Activated T-helper 2 cell treated with anti-CD3 and anti-CD28 coated beads, Interferon-gamma antibody, Interleukin-2, Interleukin-4, amounts not matched to agents 10 μg/mL and 5 μg/mL and 100 μg/mL, durations not matched to agents 14 hours and 24 hours and 36 hours (primary cell): ENCODE measurements around the gene NRDC. TPM values are rescaled to one million over a fixed set of nuclear protein-coding genes. Genes with fewer than 3 reads are reported as not detected.
"Not testable (repeated sequence)": the region's sequence is repeated elsewhere in the genome, so short reads cannot be mapped to it uniquely, and the experiment has no call there.

Experiments
- DNase-seq: peaks from one replicate; pipeline ENCODE4 v3.0.0; 2021; ENCODE audit warnings: low spot score
- H3K27ac Mint-ChIP-seq: one replicate; pipeline ENCODE4 v1.8.0; 2021; ENCODE audit warnings: mixed read lengths
- H3K27me3 Mint-ChIP-seq: one replicate; pipeline ENCODE4 v1.8.0; 2021; ENCODE audit warnings: low read depth, mixed read lengths
- H3K36me3 Mint-ChIP-seq: one replicate; pipeline ENCODE4 v1.8.0; 2021; ENCODE audit warnings: low read depth, mixed read lengths
- H3K4me1 Mint-ChIP-seq: one replicate; pipeline ENCODE4 v1.8.0; 2021; ENCODE audit warnings: low read depth, mixed read lengths
- H3K4me3 Mint-ChIP-seq: one replicate; pipeline ENCODE4 v1.8.0; 2021; ENCODE audit warnings: low read depth, mild to moderate bottlenecking, moderate library complexity, mixed read lengths
- H3K9me3 Mint-ChIP-seq: one replicate; pipeline ENCODE4 v1.8.0; 2021; ENCODE audit warnings: mixed read lengths
- intact Hi-C: fragments of 100-400 bp; cut with micrococcal nuclease; formaldehyde crosslinking; loops from one replicate; pipeline ENCODE4 v1.15.1; 2023
- total RNA-seq: library from RNA; stranded (reverse); gene quantifications from 2 replicates; pipeline ENCODE4 v1.2.3, GENCODE V29; 2022

NRDC gene
- total RNA-seq, 1 donor from 2014 or later, result 182 TPM

GRCh38 chr1:51850420-51851223 lies 27.9 kb downstream of the NRDC start:
- no peak for DNase-seq
- peaks cover 28% of the 10 kb centered on the region for H3K36me3 Mint-ChIP-seq
- intact Hi-C loops, result no loop called here
- H3K27me3 Mint-ChIP-seq, result no peaks in the 10 kb centered on the region
- H3K9me3 Mint-ChIP-seq, result no peaks in the 10 kb centered on the region
- peaks cover 9% of the 10 kb centered on the region for H3K4me1 Mint-ChIP-seq
- H3K4me3 Mint-ChIP-seq, result no peak overlapping the region
- H3K27ac Mint-ChIP-seq, result no peak overlapping the region

GRCh38 chr1:51847294-51847920 lies 31.1 kb downstream of the NRDC start:
- Mint-ChIP-seq H3K27me3 (no peaks in the 10 kb centered on the region), H3K9me3 (no peaks in the 10 kb centered on the region), H3K4me1 (peaks cover 24% of the 10 kb centered on the region), H3K4me3 (no peak overlapping the region), H3K36me3 (peaks cover 22% of the 10 kb centered on the region), H3K27ac (no peak overlapping the region)
- intact Hi-C loops, result no loop called here
- no peak for DNase-seq

DNA sequence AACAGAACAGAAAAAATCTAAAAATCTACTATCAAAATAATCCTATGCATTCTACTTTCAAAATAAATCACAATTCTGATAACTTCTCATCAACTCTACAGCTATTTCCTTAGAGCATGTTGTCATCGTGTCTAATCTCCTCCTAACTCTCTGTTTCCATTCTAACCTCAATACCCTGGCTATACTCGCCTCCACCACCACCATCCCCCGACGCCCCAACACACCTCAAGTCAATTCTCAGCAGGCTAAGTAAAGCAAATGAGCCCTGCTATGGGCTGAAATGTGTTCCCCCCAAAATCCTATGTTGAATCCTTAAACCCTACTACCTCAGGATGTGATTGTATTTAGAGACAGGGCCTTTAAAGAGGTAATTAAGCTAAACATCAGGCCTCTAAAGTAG lies 34.6 kb downstream of the NRDC start:
- Mint-ChIP-seq H3K9me3 (no peaks in the 10 kb centered on the region), H3K27ac (peak overlapping the region; percentile 43), H3K4me3 (no peak overlapping the region), H3K4me1 (peaks cover 22% of the 10 kb centered on the region), H3K36me3 (peaks cover 34% of the 10 kb centered on the region), H3K27me3 (no peaks in the 10 kb centered on the region)
- intact Hi-C loops, result loop anchor here (5.0 kb wide), 1 partner anchor 33 kb away; the partner anchor contains the start of gene NRDC
- no peak for DNase-seq

GRCh38 chr1:51842261-51842660 lies 36.3 kb downstream of the NRDC start:
- no peak overlapping the region for H3K27ac Mint-ChIP-seq
- H3K36me3 Mint-ChIP-seq, result peaks cover 36% of the 10 kb centered on the region
- H3K9me3 Mint-ChIP-seq, result no peaks in the 10 kb centered on the region
- H3K4me3 Mint-ChIP-seq, result no peak overlapping the region
- H3K27me3 Mint-ChIP-seq, result no peaks in the 10 kb centered on the region
- peaks cover 29% of the 10 kb centered on the region for H3K4me1 Mint-ChIP-seq
- DNase-seq, result no peak
- intact Hi-C loops, result loop anchor here (5.0 kb wide), 1 partner anchor 35 kb away; the partner anchor contains the start of gene NRDC

- Mint-ChIP-seq H3K4me3 (no peak overlapping the region), H3K27ac (no peak overlapping the region), H3K4me1 (peaks cover 29% of the 10 kb centered on the region), H3K36me3 (peaks cover 33% of the 10 kb centered on the region), H3K27me3 (no peaks in the 10 kb centered on the region), H3K9me3 (no peaks in the 10 kb centered on the region)
- no peak for DNase-seq
- intact Hi-C loops, result loop anchor here (5.0 kb wide), 1 partner anchor 36 kb away; the partner anchor contains the start of gene NRDC
Observed at GRCh38 chr1:51840743-51841461, 37.6 kb downstream of the NRDC start.

GRCh38 chr1:51840182-51840581 lies 38.3 kb downstream of the NRDC start:
- H3K27me3 Mint-ChIP-seq, result no peaks in the 10 kb centered on the region
- intact Hi-C loops, result loop anchor here (5.0 kb wide), 1 partner anchor 37 kb away; the partner anchor contains the start of gene NRDC
- H3K9me3 Mint-ChIP-seq, result no peaks in the 10 kb centered on the region
- no peak overlapping the region for H3K4me3 Mint-ChIP-seq
- peaks cover 33% of the 10 kb centered on the region for H3K36me3 Mint-ChIP-seq
- no peak overlapping the region for H3K27ac Mint-ChIP-seq
- peaks cover 29% of the 10 kb centered on the region for H3K4me1 Mint-ChIP-seq
- DNase-seq, result no peak

- Mint-ChIP-seq H3K9me3 (no peaks in the 10 kb centered on the region), H3K4me1 (peaks cover 22% of the 10 kb centered on the region), H3K27ac (no peak overlapping the region)
Observed at GRCh38 chr1:51839094-51839493, 39.4 kb downstream of the NRDC start.

DNA sequence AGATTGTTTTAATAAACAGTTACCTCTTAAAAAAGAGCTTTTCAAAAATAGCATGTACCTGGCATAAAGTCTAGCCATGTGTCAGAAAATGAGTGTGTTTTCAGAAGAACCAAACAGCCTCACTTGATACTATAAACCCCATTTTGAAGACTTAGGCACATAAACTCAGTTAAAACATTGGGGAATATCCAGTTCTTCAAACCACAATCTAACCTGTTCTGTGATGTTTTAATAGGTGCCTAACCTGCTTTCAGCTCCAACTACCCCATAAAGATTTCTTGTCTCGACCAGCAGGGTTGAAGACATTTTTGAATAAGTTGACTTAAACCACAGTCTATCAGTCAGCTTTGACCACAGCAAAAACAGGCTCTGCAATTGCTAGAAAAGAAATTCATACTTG lies 41.3 kb downstream of the NRDC start:
- no peak overlapping the region for H3K4me3 Mint-ChIP-seq
- peak overlapping the region; percentile 31 for H3K27ac Mint-ChIP-seq
- H3K36me3 Mint-ChIP-seq, result peaks cover 40% of the 10 kb centered on the region
- intact Hi-C loops, result no loop called here
- peaks cover 14% of the 10 kb centered on the region for H3K4me1 Mint-ChIP-seq
- no peak for DNase-seq
- H3K27me3 Mint-ChIP-seq, result no peaks in the 10 kb centered on the region
- no peaks in the 10 kb centered on the region for H3K9me3 Mint-ChIP-seq

More at GRCh38 chr1:51839094-51839493, 39.4 kb downstream of the NRDC start:
- no peaks in the 10 kb centered on the region for H3K27me3 Mint-ChIP-seq
- intact Hi-C loops, result no loop called here
- no peak overlapping the region for H3K4me3 Mint-ChIP-seq
- no peak for DNase-seq
- H3K36me3 Mint-ChIP-seq, result peaks cover 33% of the 10 kb centered on the region

DNA sequence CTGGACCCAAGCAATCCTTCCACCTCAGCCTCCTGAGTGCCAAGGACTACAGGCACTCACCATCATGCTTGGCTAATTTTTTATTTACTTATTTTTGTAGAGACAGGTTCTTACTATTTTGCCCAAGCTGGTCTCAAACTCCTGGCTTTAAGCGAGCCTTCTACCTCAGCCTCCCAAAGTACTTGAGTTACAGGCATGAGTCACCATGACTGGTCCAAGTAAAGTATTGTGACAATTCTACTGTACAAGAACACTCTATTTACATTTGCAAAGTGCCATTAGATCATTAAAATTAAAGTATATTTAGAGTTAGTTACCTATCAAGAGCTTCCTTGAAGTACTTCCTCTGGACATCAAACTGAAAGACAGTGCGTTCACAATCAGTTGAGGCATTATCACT lies 44.8 kb downstream of the NRDC start:
- Mint-ChIP-seq H3K4me1 (peaks cover 7% of the 10 kb centered on the region), H3K27me3 (no peaks in the 10 kb centered on the region), H3K9me3 (no peaks in the 10 kb centered on the region), H3K27ac (no peak overlapping the region), H3K36me3 (peaks cover 37% of the 10 kb centered on the region), H3K4me3 (no peak overlapping the region)
- DNase-seq, result no peak
- intact Hi-C loops, result no loop called here

- intact Hi-C loops, result no loop called here
- H3K9me3 Mint-ChIP-seq, result no peaks in the 10 kb centered on the region
- no peak overlapping the region for H3K27ac Mint-ChIP-seq
- H3K36me3 Mint-ChIP-seq, result peaks cover 44% of the 10 kb centered on the region
- no peak for DNase-seq
- no peaks in the 10 kb centered on the region for H3K4me1 Mint-ChIP-seq
- no peaks in the 10 kb centered on the region for H3K27me3 Mint-ChIP-seq
- no peak overlapping the region for H3K4me3 Mint-ChIP-seq
Observed at GRCh38 chr1:51829058-51829457, 49.5 kb downstream of the NRDC start.

DNA sequence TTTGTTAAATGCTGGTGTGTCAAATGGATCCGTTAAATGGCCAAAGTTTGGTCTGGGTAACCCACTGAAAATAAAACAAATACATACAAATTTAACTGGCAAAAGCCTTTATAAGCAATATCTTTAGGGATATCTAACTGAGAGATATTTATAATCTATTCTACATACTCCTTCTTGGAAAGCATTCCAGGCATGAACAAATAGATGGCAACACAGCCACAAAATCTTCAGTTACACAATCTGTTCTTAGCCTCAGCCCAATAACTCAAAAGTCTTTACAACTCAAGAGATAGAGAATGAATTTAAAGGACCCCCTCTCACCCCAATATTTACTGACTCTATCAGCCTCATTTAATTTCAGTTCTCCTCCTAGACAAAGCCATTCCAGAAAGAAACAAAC lies 58.7 kb downstream of the NRDC start:
- Mint-ChIP-seq H3K36me3 (peaks cover 44% of the 10 kb centered on the region), H3K4me1 (no peaks in the 10 kb centered on the region), H3K27me3 (no peaks in the 10 kb centered on the region), H3K4me3 (no peak overlapping the region), H3K9me3 (no peaks in the 10 kb centered on the region), H3K27ac (no peak overlapping the region)
- intact Hi-C loops, result no loop called here
- no peak for DNase-seq

DNA sequence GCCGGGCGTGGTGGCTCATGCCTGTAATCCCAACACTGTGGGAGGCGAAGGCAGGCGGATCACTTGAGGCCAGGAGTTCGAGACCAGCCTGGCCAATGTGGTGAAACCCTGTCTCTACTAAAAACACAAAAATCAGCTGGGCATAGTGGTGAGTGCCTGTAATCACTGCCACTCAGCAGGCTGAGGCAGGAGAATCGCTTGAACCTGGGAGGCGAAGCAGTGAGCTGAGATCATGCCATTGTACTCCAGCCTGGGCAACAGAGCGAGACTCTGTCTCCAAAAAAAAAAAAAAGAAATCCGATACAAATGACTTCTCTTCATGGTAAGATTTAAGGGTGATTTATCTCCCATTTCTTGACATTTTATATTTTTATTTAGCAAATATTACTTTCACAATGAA lies 59.5 kb downstream of the NRDC start:
- H3K9me3 Mint-ChIP-seq, H3K27ac Mint-ChIP-seq, intact Hi-C loops, H3K27me3 Mint-ChIP-seq, H3K4me1 Mint-ChIP-seq, DNase-seq, H3K4me3 Mint-ChIP-seq: not testable (repeated sequence)
- peaks cover 52% of the 10 kb centered on the region for H3K36me3 Mint-ChIP-seq

DNA sequence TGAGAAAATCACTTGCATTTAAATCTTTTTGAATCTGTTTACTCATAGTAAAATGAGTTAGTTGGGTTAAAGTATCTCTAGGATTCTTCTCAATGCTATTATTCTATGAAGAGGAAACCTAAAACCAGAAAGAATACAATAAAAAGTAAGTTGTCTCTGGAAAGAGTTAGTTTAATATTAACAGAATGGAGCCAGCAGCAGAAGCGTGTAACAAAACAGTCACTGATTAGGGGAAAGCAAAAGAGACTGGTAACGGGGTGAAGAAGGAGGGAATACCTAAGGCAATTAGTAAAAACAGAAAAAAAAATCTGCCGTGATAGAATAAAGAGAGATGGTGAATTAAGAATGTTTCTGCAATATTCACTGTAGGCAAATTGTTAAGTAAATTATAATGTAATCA lies 60.0 kb downstream of the NRDC start:
- Mint-ChIP-seq H3K4me1 (no peaks in the 10 kb centered on the region), H3K9me3 (no peaks in the 10 kb centered on the region), H3K36me3 (peaks cover 57% of the 10 kb centered on the region), H3K27ac (no peak overlapping the region), H3K4me3 (no peak overlapping the region), H3K27me3 (no peaks in the 10 kb centered on the region)
- intact Hi-C loops, result no loop called here
- no peak for DNase-seq
